Hepatocyte (in vitro differentiated cells): ENCODE measurements around the gene MINDY4. TPM values are rescaled to one million over a fixed set of nuclear protein-coding genes. Genes with fewer than 3 reads are reported as not detected.

ENCODE experiments used
- DNase-seq: peaks from one replicate; pipeline ENCODE4 v3.0.0-alpha.2; 2016; ENCODE audit warnings: low spot score
- H2AFZ ChIP-seq: fragments of 200-600 bp; sonication (generic); 2 replicates; pipeline ENCODE4 v1.6.0; 2016; ENCODE audit warnings: antibody characterized with exemption, mild to moderate bottlenecking
- H3K27ac ChIP-seq: fragments of 200-600 bp; sonication (generic); 2 replicates; pipeline ENCODE4 v1.5.1; 2016; ENCODE audit warnings: mild to moderate bottlenecking
- H3K27me3 ChIP-seq: fragments of 200-600 bp; sonication (generic); 2 replicates; pipeline ENCODE4 v1.6.1; 2016
- H3K36me3 ChIP-seq: fragments of 200-600 bp; sonication (generic); replicated peaks from 2 replicates; pipeline ENCODE4 v1.5.1; 2016; ENCODE audit warnings: low read depth; ENCODE audit not compliant: insufficient read depth
- H3K4me1 ChIP-seq: fragments of 200-600 bp; sonication (generic); 2 replicates; pipeline ENCODE4 v1.5.1; 2016; ENCODE audit warnings: mild to moderate bottlenecking, moderate library complexity; ENCODE audit not compliant: insufficient read depth
- H3K4me2 ChIP-seq: fragments of 200-600 bp; sonication (generic); 2 replicates; pipeline ENCODE4 v1.6.0; 2016
- H3K4me3 ChIP-seq: fragments of 200-600 bp; sonication (generic); 2 replicates; pipeline ENCODE4 v1.5.1; 2016; ENCODE audit warnings: mild to moderate bottlenecking
- H3K79me2 ChIP-seq: fragments of 200-600 bp; sonication (generic); 2 replicates; pipeline ENCODE4 v1.6.0; 2017; ENCODE audit warnings: mild to moderate bottlenecking
- H3K9me2 ChIP-seq: fragments of 200-600 bp; sonication (generic); replicated peaks from 2 replicates; pipeline ENCODE4 v1.6.0; 2017; ENCODE audit warnings: mild to moderate bottlenecking; ENCODE audit not compliant: insufficient read depth
- H3K9me3 ChIP-seq: fragments of 200-600 bp; sonication (generic); 2 replicates; pipeline ENCODE4 v1.5.1; 2016; ENCODE audit warnings: low read depth, mild to moderate bottlenecking
- H4K20me1 ChIP-seq: fragments of 200-600 bp; sonication (generic); 2 replicates; pipeline ENCODE4 v1.6.0; 2016; ENCODE audit warnings: mild to moderate bottlenecking; ENCODE audit not compliant: insufficient read depth, poor library complexity, severe bottlenecking
- CTCF ChIP-seq: fragments of 200-600 bp; sonication (generic); IDR thresholded peaks from 2 replicates; pipeline ENCODE4 v1.5.1; 2016; ENCODE audit warnings: antibody characterized with exemption, mild to moderate bottlenecking; ENCODE audit not compliant: poor library complexity
- EZH2 ChIP-seq: fragments of 200-600 bp; sonication (generic); IDR thresholded peaks from 2 replicates; pipeline ENCODE4 v1.6.1; 2016; ENCODE audit warnings: antibody characterized with exemption, mild to moderate bottlenecking, borderline replicate concordance
- EZH2phosphoT487 ChIP-seq: fragments of 200-600 bp; sonication (generic); IDR thresholded peaks from one replicate; pipeline ENCODE4 v1.6.1; 2018; ENCODE audit warnings: antibody characterized with exemption, mild to moderate bottlenecking, low read depth, moderate library complexity; ENCODE audit not compliant: unreplicated experiment, severe bottlenecking
- WGBS: methylation state at CpG from one replicate; pipeline ENCODE4 v1.1.6; 2016; ENCODE audit warnings: low lambda C conversion rate; ENCODE audit errors: missing lambda C conversion rate; 5-methylcytosine and 5-hydroxymethylcytosine counted together
- polyA plus RNA-seq: library from polyadenylated mRNA; unstranded; fragments of >200 nt; fragmentation: Nextera tagmentation; extraction: Ambion mirVana; gene quantifications from 2 replicates; pipeline ENCODE4 v1.2.1, GENCODE V29; 2016
- total RNA-seq: library from RNA; depleted of rRNA; stranded (reverse); fragments of >200 nt; gene quantifications from 2 replicates; pipeline ENCODE4 v1.2.3, GENCODE V29; 2014

Gene MINDY4
- total and polyA plus RNA-seq, 2 experiments from 2014 or later: 4.4 to 6.3 TPM

- DNase-seq: no peak
- Histone ChIP-seq H3K27me3 (no peaks in the 10 kb centered on the region), H3K9me3 (no peaks in the 10 kb centered on the region), H3K4me2 (no peak overlapping the region), H3K27ac (peak overlapping the region; percentile 23), H3K79me2 (no peaks in the 10 kb centered on the region), H2AFZ (no peak overlapping the region), H3K4me1 (peaks cover 10% of the 10 kb centered on the region), H3K36me3 (no peaks in the 10 kb centered on the region), H3K4me3 (no peak overlapping the region), H4K20me1 (no peaks in the 10 kb centered on the region), H3K9me2 (no peaks in the 10 kb centered on the region)
- TF ChIP-seq CTCF: no peak
- TF ChIP-seq EZH2: no peak
- no peak for TF ChIP-seq EZH2phosphoT487
- 92% methylated on average over 11 of the region's 11 CpGs for WGBS
These were observed 72.7 kb downstream of the MINDY4 start for GRCh38 chr7:30843741-30844482.

- Histone ChIP-seq H4K20me1 (no peaks in the 10 kb centered on the region), H3K79me2 (no peaks in the 10 kb centered on the region), H3K27me3 (no peaks in the 10 kb centered on the region), H3K4me1 (peaks cover 10% of the 10 kb centered on the region), H3K9me2 (no peaks in the 10 kb centered on the region), H3K27ac (no peak overlapping the region), H3K9me3 (no peaks in the 10 kb centered on the region), H3K4me2 (no peak overlapping the region), H3K36me3 (no peaks in the 10 kb centered on the region), H2AFZ (no peak overlapping the region), H3K4me3 (no peak overlapping the region)
- no peak for DNase-seq
- 96% methylated on average over 4 of the region's 4 CpGs for WGBS
- no peak for TF ChIP-seq EZH2
These were observed 73.3 kb downstream of the MINDY4 start for GRCh38 chr7:30844483-30844874.

GRCh38 chr7:30844916-30845315 is 73.7 kb downstream of the MINDY4 start:
- no peaks in the 10 kb centered on the region for H3K27me3 ChIP-seq
- WGBS: 92% methylated on average over 3 of the region's 3 CpGs
- H3K4me2 ChIP-seq: no peak overlapping the region
- H3K9me3 ChIP-seq: no peaks in the 10 kb centered on the region
- H3K36me3 ChIP-seq: no peaks in the 10 kb centered on the region
- no peaks in the 10 kb centered on the region for H3K9me2 ChIP-seq
- H2AFZ ChIP-seq: no peak overlapping the region
- no peaks in the 10 kb centered on the region for H4K20me1 ChIP-seq
- no peak overlapping the region for H3K4me3 ChIP-seq
- H3K79me2 ChIP-seq: no peaks in the 10 kb centered on the region
- no peak for DNase-seq
- H3K27ac ChIP-seq: no peak overlapping the region
- peaks cover 10% of the 10 kb centered on the region for H3K4me1 ChIP-seq
- no peak for TF ChIP-seq CTCF
- TF ChIP-seq EZH2: no peak
- TF ChIP-seq EZH2phosphoT487: no peak

- Histone ChIP-seq H3K4me2 (no peak overlapping the region), H3K79me2 (no peaks in the 10 kb centered on the region), H3K4me3 (no peak overlapping the region), H3K9me2 (no peaks in the 10 kb centered on the region), H3K36me3 (no peaks in the 10 kb centered on the region), H3K9me3 (no peaks in the 10 kb centered on the region), H4K20me1 (no peaks in the 10 kb centered on the region), H2AFZ (no peak overlapping the region), H3K27me3 (no peaks in the 10 kb centered on the region), H3K4me1 (peaks cover 10% of the 10 kb centered on the region), H3K27ac (no peak overlapping the region)
- WGBS: 75% methylated on average over 15 of the region's 15 CpGs
- peak; percentile 46 for DNase-seq
- TF ChIP-seq EZH2 (no peak), EZH2phosphoT487 (no peak), CTCF (no peak)
These were observed 74.4 kb downstream of the MINDY4 start for GRCh38 chr7:30845426-30846135.
